ENCODE results near the gene MAP3K9.

DNA sequence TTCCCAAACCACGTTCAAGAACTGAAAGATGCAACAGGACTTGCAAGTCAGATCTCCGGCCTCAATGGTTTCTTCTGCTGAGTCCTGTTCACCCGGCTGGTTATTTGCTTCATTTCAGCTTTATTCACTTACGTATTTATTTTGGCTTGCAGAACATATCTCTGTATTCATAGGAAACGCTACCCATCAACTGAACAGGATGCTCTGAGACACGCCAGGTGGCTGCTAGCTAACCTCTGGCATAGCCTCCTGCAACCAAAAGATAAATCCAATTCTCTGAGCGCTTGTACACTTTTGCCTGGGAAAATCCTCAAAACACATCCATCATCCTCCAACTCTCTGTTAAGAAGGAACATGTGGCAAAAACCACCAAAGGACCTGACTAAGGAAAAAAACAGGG is 17.3 kb downstream of the MAP3K9 start:
- TF ChIP-seq POLR2A (IDR thresholded peaks at IDR 0.05), result no peak
- TF ChIP-seq, protein P1, sequence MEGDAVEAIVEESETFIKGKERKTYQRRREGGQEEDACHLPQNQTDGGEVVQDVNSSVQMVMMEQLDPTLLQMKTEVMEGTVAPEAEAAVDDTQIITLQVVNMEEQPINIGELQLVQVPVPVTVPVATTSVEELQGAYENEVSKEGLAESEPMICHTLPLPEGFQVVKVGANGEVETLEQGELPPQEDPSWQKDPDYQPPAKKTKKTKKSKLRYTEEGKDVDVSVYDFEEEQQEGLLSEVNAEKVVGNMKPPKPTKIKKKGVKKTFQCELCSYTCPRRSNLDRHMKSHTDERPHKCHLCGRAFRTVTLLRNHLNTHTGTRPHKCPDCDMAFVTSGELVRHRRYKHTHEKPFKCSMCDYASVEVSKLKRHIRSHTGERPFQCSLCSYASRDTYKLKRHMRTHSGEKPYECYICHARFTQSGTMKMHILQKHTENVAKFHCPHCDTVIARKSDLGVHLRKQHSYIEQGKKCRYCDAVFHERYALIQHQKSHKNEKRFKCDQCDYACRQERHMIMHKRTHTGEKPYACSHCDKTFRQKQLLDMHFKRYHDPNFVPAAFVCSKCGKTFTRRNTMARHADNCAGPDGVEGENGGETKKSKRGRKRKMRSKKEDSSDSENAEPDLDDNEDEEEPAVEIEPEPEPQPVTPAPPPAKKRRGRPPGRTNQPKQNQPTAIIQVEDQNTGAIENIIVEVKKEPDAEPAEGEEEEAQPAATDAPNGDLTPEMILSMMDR (IDR thresholded peaks at IDR 0.05), result no peak

Data from sigmoid colon (tissue), 3 donors.